SK-N-SH (cell line): ENCODE data around the gene CNTN2. TPM values are rescaled to one million over a fixed set of nuclear protein-coding genes. Genes with fewer than 3 reads are reported as not detected.

Experiments used
- CTCF ChIA-PET: fragments of 300-600, 350-600 bp; formaldehyde crosslinking; extraction: SDS; loops from one replicate; lab custom pipeline; 2021; lab: Yijun Ruan, JAX
- POLR2A ChIA-PET: fragments of 350-600 bp; sonication (Branson Sonifier 250); formaldehyde crosslinking; extraction: SDS; loops from one replicate; lab custom pipeline; 2020; ENCODE audit warnings: antibody characterized with exemption, inconsistent platforms; lab: Yijun Ruan, JAX
- DNase-seq: peaks from one replicate; pipeline ENCODE4 v3.0.0; 2012
- H2AFZ ChIP-seq: fragments of 200-600 bp; sonication (generic); 2 replicates; pipeline ENCODE4 v1.8.1; 2016; ENCODE audit warnings: antibody characterized with exemption, mild to moderate bottlenecking, low read depth
- H3F3A ChIP-seq: fragments of 200-600 bp; sonication (generic); replicated peaks from 2 replicates; pipeline ENCODE3; 2016; ENCODE audit warnings: antibody characterized with exemption, mild to moderate bottlenecking; ENCODE audit not compliant: insufficient read depth
- H3K27ac ChIP-seq, 2 experiments: fragments of 200-500 bp in 1 of 2; fragments of 200-600 bp in 1 of 2; sonication (Bioruptor generic) in 1 of 2; sonication (generic), shearing (Covaris generic) in 1 of 2; 2 replicates each; pipeline versions ENCODE4 v1.5.1 to v1.6.1; 2014 to 2016; ENCODE audit warnings: low read depth in 2 of 2, inconsistent platforms in 1 of 2, low read length in 1 of 2, mild to moderate bottlenecking in 1 of 2, mixed read lengths in 1 of 2
- H3K27me3 ChIP-seq: fragments of 200-600 bp; sonication (generic), shearing (Covaris generic); 2 replicates; pipeline ENCODE4 v1.6.1; 2016; ENCODE audit warnings: mixed run types; ENCODE audit not compliant: insufficient read depth
- H3K36me3 ChIP-seq, 2 experiments: fragments of 200-500 bp in 1 of 2; fragments of 200-600 bp in 1 of 2; sonication (Bioruptor generic) in 1 of 2; sonication (generic) in 1 of 2; replicated peaks in 1 of 2; 2 replicates each; pipeline versions ENCODE3 to v1.5.1; 2014 to 2016; ENCODE audit warnings: low read length in 1 of 2, mild to moderate bottlenecking in 1 of 2; ENCODE audit not compliant: insufficient read depth in 2 of 2, control insufficient read depth in 1 of 2
- H3K4me1 ChIP-seq, 2 experiments: fragments of 200-500 bp in 1 of 2; fragments of 200-600 bp in 1 of 2; sonication (Bioruptor generic) in 1 of 2; sonication (generic), shearing (Covaris generic) in 1 of 2; 2 replicates each; pipeline versions ENCODE4 v1.5.1 to v1.6.1; 2014 to 2016; ENCODE audit warnings: low read depth in 1 of 2, low read length in 1 of 2, mixed run types in 1 of 2; ENCODE audit not compliant: insufficient read depth in 2 of 2, control insufficient read depth in 1 of 2
- H3K4me2 ChIP-seq: fragments of 200-600 bp; sonication (generic), shearing (Covaris generic); 2 replicates; pipeline ENCODE4 v1.6.1; 2017; ENCODE audit warnings: mixed run types
- H3K4me3 ChIP-seq, 2 experiments: fragments of 200-500 bp in 1 of 2; fragments of 200-600 bp in 1 of 2; sonication (Bioruptor generic) in 1 of 2; sonication (generic), shearing (Covaris generic) in 1 of 2; 2 replicates each; pipeline versions ENCODE4 v1.5.1 to v1.8.1; 2014 to 2016; ENCODE audit warnings: low read depth in 2 of 2, inconsistent platforms in 1 of 2, low read length in 1 of 2, mild to moderate bottlenecking in 1 of 2, mixed read lengths in 1 of 2, moderate library complexity in 1 of 2
- H3K79me2 ChIP-seq: fragments of 200-600 bp; sonication (generic); 2 replicates; pipeline ENCODE4 v1.8.1; 2017; ENCODE audit warnings: mild to moderate bottlenecking; ENCODE audit not compliant: insufficient read depth
- H3K9ac ChIP-seq: fragments of 200-600 bp; sonication (generic); 2 replicates; pipeline ENCODE4 v1.6.1; 2017; ENCODE audit warnings: mixed run types
- H3K9me2 ChIP-seq: fragments of 200-600 bp; sonication (generic); 2 replicates; pipeline ENCODE4 v1.6.1; 2017; ENCODE audit warnings: mixed run types
- H3K9me3 ChIP-seq: fragments of 200-600 bp; sonication (generic); 2 replicates; pipeline ENCODE4 v1.6.1; 2017; ENCODE audit warnings: mixed run types, mild to moderate bottlenecking, moderate library complexity
- H4K20me1 ChIP-seq: fragments of 200-600 bp; sonication (generic); 2 replicates; pipeline ENCODE4 v1.6.1; 2017; ENCODE audit warnings: mild to moderate bottlenecking, mixed run types; ENCODE audit not compliant: insufficient read depth
- CHD2 ChIP-seq: fragments of 150-350 bp; IDR thresholded peaks from 2 replicates; pipeline ENCODE4 v1.6.1; 2018; ENCODE audit warnings: low read length; ENCODE audit not compliant: partially characterized antibody
- FOXM1 ChIP-seq: IDR thresholded peaks from 2 replicates; pipeline ENCODE4 v1.4.0; 2012; ENCODE audit warnings: low read depth, mild to moderate bottlenecking
- GABPA ChIP-seq: IDR thresholded peaks from 2 replicates; pipeline ENCODE4 v1.4.0; 2012; ENCODE audit warnings: low read depth, mild to moderate bottlenecking
- MEF2A ChIP-seq: IDR thresholded peaks from 2 replicates; pipeline ENCODE4 v1.4.0; 2012; ENCODE audit warnings: low read depth, borderline replicate concordance
- NFIC ChIP-seq: IDR thresholded peaks from 2 replicates; pipeline ENCODE4 v1.4.0; 2012; ENCODE audit warnings: borderline replicate concordance
- POLR2AphosphoS5 ChIP-seq: IDR thresholded peaks from 2 replicates; pipeline ENCODE4 v1.6.1; 2012; ENCODE audit warnings: low read depth, low read length
- RAD21 ChIP-seq: IDR thresholded peaks from 2 replicates; pipeline ENCODE4 v1.6.1; 2012; ENCODE audit warnings: mild to moderate bottlenecking, low read length
- RXRA ChIP-seq: IDR thresholded peaks from 2 replicates; pipeline ENCODE4 v1.4.0; 2012; ENCODE audit warnings: low read depth, mild to moderate bottlenecking, borderline replicate concordance
- SMC3 ChIP-seq: IDR thresholded peaks from 2 replicates; pipeline ENCODE4 v1.6.1; 2012; ENCODE audit warnings: low read depth, low read length, improper control_type of control experiment
- TAF1 ChIP-seq: IDR thresholded peaks from 2 replicates; pipeline ENCODE4 v1.6.1; 2012; ENCODE audit warnings: low read depth, mild to moderate bottlenecking, low read length, moderate library complexity, borderline replicate concordance
- TCF12 ChIP-seq: IDR thresholded peaks from 2 replicates; pipeline ENCODE4 v1.4.0; 2012
- TEAD4 ChIP-seq: IDR thresholded peaks from 2 replicates; pipeline ENCODE4 v1.4.0; 2012; ENCODE audit warnings: mild to moderate bottlenecking, borderline replicate concordance; ENCODE audit not compliant: insufficient read depth
- YY1 ChIP-seq: IDR thresholded peaks from 2 replicates; pipeline ENCODE4 v1.4.0; 2012; ENCODE audit warnings: low read depth, mild to moderate bottlenecking
- WGBS: methylation state at CpG from one replicate; pipeline ENCODE4 v1.1.6; 2017; ENCODE audit warnings: low lambda C conversion rate; 5-methylcytosine and 5-hydroxymethylcytosine counted together
- polyA plus RNA-seq, 3 experiments: library from polyadenylated mRNA; depleted of rRNA; stranded (reverse); fragments of >200 nt; gene quantifications; 2 replicates each; pipeline ENCODE4 v1.2.3, GENCODE V29; 2012
- TF ChIP-seq, protein P1 (sequence below): IDR thresholded peaks from 2 replicates; pipeline ENCODE4; 2012
- TF ChIP-seq, protein P2 (sequence below): IDR thresholded peaks from 2 replicates; pipeline ENCODE4 v1.4.0; 2012; ENCODE audit warnings: low read depth
- TF ChIP-seq, protein P3 (sequence below): IDR thresholded peaks from 2 replicates; pipeline ENCODE4 v1.4.0; 2012; ENCODE audit warnings: low read depth, borderline replicate concordance

CNTN2 gene
- polyA plus RNA-seq, 1 of the 3 experiments (the other 2 are of a cell fraction), result 0.02 TPM

DNA sequence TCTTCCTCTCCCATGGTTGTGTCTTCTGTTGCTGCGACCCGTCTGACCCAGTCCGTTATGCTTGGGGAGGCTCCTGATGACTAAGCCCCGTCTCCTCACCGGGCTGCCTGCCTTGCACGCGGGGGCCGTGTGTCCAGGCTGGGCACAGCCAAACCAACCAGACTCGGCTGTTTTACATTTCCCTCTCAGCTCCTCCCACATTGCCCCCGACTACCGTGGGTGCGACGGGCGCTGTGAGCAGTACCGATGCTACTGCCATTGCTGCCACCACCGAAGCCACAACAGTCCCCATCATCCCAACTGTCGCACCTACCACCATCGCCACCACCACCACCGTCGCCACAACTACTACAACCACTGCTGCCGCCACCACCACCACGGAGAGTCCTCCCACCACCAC, 46.0 kb upstream of the CNTN2 start:
- POLR2A ChIA-PET, result no interaction called here
- no peaks in the 10 kb centered on the region for H3F3A ChIP-seq
- H4K20me1 ChIP-seq, result no peaks in the 10 kb centered on the region
- CTCF ChIA-PET, result interaction anchor here (0.8 to 26.4 kb wide), 4 partner anchors 8 to 190 kb away, joined by 3 to 756 read pairs (median 51); no protein-coding TSS in a partner anchor
- no peak overlapping the region for H3K4me3 ChIP-seq
- WGBS, result 75% methylated on average over 17 of the region's 22 CpGs
- no peak overlapping the region for H3K27ac ChIP-seq
- H3K4me1 ChIP-seq, result peaks cover 0 to under 1% of the 10 kb centered on the region in 2 experiments; a peak in 2 of 4 replicates
- H3K27me3 ChIP-seq, result no peaks in the 10 kb centered on the region
- no peaks in the 10 kb centered on the region for H3K9me2 ChIP-seq
- no peaks in the 10 kb centered on the region for H3K9me3 ChIP-seq
- no peak overlapping the region for H2AFZ ChIP-seq
- no peak for DNase-seq
- no peak overlapping the region for H3K9ac ChIP-seq
- TF ChIP-seq TCF12 (no peak), GABPA (no peak), YY1 (no peak)
- TF ChIP-seq, protein P1, sequence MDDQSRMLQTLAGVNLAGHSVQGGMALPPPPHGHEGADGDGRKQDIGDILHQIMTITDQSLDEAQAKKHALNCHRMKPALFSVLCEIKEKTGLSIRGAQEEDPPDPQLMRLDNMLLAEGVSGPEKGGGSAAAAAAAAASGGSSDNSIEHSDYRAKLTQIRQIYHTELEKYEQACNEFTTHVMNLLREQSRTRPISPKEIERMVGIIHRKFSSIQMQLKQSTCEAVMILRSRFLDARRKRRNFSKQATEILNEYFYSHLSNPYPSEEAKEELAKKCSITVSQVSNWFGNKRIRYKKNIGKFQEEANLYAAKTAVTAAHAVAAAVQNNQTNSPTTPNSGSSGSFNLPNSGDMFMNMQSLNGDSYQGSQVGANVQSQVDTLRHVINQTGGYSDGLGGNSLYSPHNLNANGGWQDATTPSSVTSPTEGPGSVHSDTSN, result no peak
- H3K4me2 ChIP-seq, result no peak overlapping the region
- no peaks in the 10 kb centered on the region for H3K79me2 ChIP-seq
- no peaks in the 10 kb centered on the region for H3K36me3 ChIP-seq

DNA sequence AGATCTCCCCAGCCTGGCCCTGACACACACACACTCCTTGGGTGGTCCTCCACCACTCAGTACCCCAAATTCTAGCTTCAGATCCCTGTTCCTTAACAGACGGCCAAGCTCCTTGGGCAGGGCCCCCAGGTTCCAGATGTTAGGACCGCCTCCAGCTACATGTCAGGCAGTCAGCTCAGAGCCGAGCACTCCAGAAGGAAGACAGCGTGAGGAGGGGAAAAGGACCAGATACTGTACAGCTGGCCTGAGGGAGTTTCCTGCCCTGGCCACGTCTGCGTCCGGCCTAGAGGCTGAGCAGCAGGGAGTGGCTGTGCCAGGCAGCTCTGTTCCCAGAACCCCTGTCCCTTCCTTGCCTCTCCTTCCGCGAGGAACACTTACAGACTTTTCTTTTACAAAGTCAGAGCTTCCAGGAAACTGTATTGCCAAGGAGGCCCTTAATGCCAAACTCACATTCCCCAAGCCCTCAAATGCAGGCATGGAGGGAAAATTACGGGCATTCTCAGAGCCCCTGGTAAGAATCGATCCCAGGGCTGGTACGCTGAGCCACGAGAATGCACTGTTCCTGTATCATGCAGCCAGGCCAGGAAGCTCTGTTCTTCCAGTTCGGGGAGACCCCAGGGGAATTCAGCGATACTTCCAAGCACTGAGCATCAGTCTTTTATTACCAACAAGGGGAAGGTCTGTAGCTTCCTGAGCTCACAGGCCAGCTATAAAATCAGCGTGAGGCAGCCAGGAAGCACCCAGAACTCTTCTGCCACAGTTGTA, 45.2 kb upstream of the CNTN2 start:
- Histone ChIP-seq H3K9ac (no peak overlapping the region), H3K4me1 (peaks cover 0 to 4% of the 10 kb centered on the region in 2 experiments; a peak in 2 of 4 replicates), H3K36me3 (no peaks in the 10 kb centered on the region), H3K4me3 (no peak overlapping the region), H3K4me2 (no peak overlapping the region), H3K9me3 (no peaks in the 10 kb centered on the region), H3K9me2 (no peaks in the 10 kb centered on the region), H4K20me1 (no peaks in the 10 kb centered on the region), H3F3A (no peaks in the 10 kb centered on the region), H3K27me3 (no peaks in the 10 kb centered on the region), H2AFZ (no peak overlapping the region), H3K27ac (no peak overlapping the region), H3K79me2 (no peaks in the 10 kb centered on the region)
- ChIA-PET POLR2A (no interaction called here), CTCF (interaction anchor here (0.7 to 26.4 kb wide), 7 partner anchors 9 to 258 kb away, joined by 3 to 756 read pairs (median 5); no protein-coding TSS in a partner anchor)
- 71% methylated on average over 14 of the region's 16 CpGs for WGBS
- no peak for DNase-seq
- no peak for TF ChIP-seq MEF2A
- no peak for TF ChIP-seq TEAD4
- TF ChIP-seq, protein P1, result no peak
- no peak for TF ChIP-seq SMC3
- no peak for TF ChIP-seq RAD21
- no peak for TF ChIP-seq POLR2AphosphoS5
- TF ChIP-seq RXRA, result no peak
- TF ChIP-seq, protein P2, sequence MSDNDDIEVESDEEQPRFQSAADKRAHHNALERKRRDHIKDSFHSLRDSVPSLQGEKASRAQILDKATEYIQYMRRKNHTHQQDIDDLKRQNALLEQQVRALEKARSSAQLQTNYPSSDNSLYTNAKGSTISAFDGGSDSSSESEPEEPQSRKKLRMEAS, result no peak
- TF ChIP-seq, protein P3, sequence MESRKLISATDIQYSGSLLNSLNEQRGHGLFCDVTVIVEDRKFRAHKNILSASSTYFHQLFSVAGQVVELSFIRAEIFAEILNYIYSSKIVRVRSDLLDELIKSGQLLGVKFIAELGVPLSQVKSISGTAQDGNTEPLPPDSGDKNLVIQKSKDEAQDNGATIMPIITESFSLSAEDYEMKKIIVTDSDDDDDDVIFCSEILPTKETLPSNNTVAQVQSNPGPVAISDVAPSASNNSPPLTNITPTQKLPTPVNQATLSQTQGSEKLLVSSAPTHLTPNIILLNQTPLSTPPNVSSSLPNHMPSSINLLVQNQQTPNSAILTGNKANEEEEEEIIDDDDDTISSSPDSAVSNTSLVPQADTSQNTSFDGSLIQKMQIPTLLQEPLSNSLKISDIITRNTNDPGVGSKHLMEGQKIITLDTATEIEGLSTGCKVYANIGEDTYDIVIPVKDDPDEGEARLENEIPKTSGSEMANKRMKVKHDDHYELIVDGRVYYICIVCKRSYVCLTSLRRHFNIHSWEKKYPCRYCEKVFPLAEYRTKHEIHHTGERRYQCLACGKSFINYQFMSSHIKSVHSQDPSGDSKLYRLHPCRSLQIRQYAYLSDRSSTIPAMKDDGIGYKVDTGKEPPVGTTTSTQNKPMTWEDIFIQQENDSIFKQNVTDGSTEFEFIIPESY, result no peak
- TF ChIP-seq TAF1, result no peak
- TF ChIP-seq GABPA, result no peak
- no peak for TF ChIP-seq CHD2
- no peak for TF ChIP-seq NFIC
- no peak for TF ChIP-seq FOXM1
